C4-2B (cell line): ENCODE results near the gene ECT2L.

Experiments
- ZFX ChIP-seq: fragments of 450-650 bp; IDR thresholded peaks from 2 replicates; pipeline ENCODE4 v1.6.1; 2017
- TF ChIP-seq, protein P1 (sequence below): fragments of 450-650 bp; conservative IDR thresholded peaks from 2 replicates; pipeline ENCODE4 v1.5.1; 2017; ENCODE audit warnings: mild to moderate bottlenecking

GRCh38 chr6:138772596-138773176, 23.2 kb upstream of the ECT2L start:
- TF ChIP-seq, protein P1, sequence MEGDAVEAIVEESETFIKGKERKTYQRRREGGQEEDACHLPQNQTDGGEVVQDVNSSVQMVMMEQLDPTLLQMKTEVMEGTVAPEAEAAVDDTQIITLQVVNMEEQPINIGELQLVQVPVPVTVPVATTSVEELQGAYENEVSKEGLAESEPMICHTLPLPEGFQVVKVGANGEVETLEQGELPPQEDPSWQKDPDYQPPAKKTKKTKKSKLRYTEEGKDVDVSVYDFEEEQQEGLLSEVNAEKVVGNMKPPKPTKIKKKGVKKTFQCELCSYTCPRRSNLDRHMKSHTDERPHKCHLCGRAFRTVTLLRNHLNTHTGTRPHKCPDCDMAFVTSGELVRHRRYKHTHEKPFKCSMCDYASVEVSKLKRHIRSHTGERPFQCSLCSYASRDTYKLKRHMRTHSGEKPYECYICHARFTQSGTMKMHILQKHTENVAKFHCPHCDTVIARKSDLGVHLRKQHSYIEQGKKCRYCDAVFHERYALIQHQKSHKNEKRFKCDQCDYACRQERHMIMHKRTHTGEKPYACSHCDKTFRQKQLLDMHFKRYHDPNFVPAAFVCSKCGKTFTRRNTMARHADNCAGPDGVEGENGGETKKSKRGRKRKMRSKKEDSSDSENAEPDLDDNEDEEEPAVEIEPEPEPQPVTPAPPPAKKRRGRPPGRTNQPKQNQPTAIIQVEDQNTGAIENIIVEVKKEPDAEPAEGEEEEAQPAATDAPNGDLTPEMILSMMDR, result no peak
- TF ChIP-seq ZFX, result no peak
